PC-3 (cell line): ENCODE results near the gene MCRIP1.

Experiments
- CTCF ChIP-seq: fragments of 300-600 bp; sonication (generic); conservative IDR thresholded peaks from 2 replicates; pipeline ENCODE4 v1.5.1; 2017; ENCODE audit warnings: antibody characterized with exemption, low read depth, mild to moderate bottlenecking, low read length
- EZH2 ChIP-seq: fragments of 300-600 bp; sonication (generic); IDR thresholded peaks from one replicate; pipeline ENCODE4 v1.6.1; 2017; ENCODE audit warnings: antibody characterized with exemption, mild to moderate bottlenecking, low read length; ENCODE audit not compliant: unreplicated experiment
- EZH2phosphoT487 ChIP-seq: fragments of 300-600 bp; sonication (generic); IDR thresholded peaks from 2 replicates; pipeline ENCODE4 v1.6.1; 2018; ENCODE audit warnings: mild to moderate bottlenecking, antibody characterized with exemption, low read length, borderline replicate concordance

DNA sequence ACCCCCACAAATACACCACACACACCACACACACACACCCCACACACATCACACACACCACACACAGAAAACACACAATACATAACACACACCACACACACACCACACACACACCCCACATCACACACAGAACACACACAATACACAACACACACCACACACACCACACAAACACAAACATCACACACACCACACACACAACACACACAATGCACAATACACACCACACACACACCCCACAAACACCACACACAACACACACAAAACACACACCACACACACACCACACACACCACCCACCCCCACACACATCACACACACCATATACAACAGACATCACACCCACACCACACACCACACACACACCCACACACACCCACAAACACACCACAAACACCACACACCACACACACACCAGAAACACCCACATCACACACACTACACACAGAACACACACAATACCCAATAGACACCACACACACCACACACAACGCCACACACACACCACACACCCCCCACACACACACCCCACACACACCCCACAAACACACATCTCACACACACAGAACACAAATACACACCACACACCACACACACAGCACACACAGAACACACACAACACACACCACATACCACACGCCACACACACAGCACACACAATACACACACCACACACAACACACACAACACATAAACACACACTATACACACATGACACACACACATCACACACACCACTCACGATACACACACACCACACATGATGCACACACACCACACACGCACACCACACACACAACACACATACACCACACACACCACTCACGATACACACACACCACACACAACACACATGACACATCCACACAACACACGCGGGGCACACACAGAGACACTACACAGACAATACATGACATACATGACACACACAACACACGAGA lies 40.1 kb downstream of the MCRIP1 start:
- TF ChIP-seq CTCF (no peak), EZH2phosphoT487 (no peak), EZH2 (no peak)
